GM12878 (cell line): ENCODE results near the gene DELE1. TPM values are rescaled to one million over a fixed set of nuclear protein-coding genes. Genes with fewer than 3 reads are reported as not detected.

Source experiments
- ATAC-seq: fragments of 200-7000 bp; cut with Tn5 transposase; 3 replicates; pipeline ENCODE4 v1.9.1; 2020; ENCODE audit warnings: mild to moderate bottlenecking, moderate library complexity
- BruUV-seq: library from RNA; stranded (reverse); fragments of 400-500 nt; replicated peaks from 2 replicates; lab custom pipeline; 2021; lab: Mats Ljungman, UMichigan
- CTCF ChIA-PET: fragments of 300-600 bp; sonication (Branson Sonifier 250); formaldehyde crosslinking; extraction: SDS; loops from one replicate; lab custom pipeline; 2021; ENCODE audit warnings: inconsistent platforms; lab: Yijun Ruan, JAX
- POLR2A ChIA-PET: fragments of 350-600 bp; formaldehyde crosslinking; extraction: SDS; loops from one replicate; lab custom pipeline; 2021; ENCODE audit warnings: inconsistent platforms; lab: Charles Lee
- RAD21 ChIA-PET: fragments of 300-600 bp; sonication (Branson Sonifier 250); formaldehyde crosslinking; loops from one replicate; lab custom pipeline; 2023; ENCODE audit warnings: antibody characterized with exemption; ENCODE audit not compliant: unreplicated experiment; lab: Charles Lee
- SMC1A ChIA-PET: fragments of 300-600 bp; sonication (Branson Sonifier 250); formaldehyde crosslinking; loops from one replicate; lab custom pipeline; 2023; ENCODE audit not compliant: unreplicated experiment, uncharacterized antibody; lab: Charles Lee
- DNase-seq: peaks from one replicate; pipeline ENCODE4 v3.0.0-alpha.2; 2011; ENCODE audit warnings: low read depth, low spot score
- FAIRE-seq: peaks from 3 replicates; lab custom pipeline; 2011; peaks lifted over from hg19 to GRCh38; lab: Jason Lieb, UNC
- H2AFZ ChIP-seq: 2 replicates; pipeline ENCODE4 v1.6.0; 2011; ENCODE audit warnings: low read depth, low read length, control low read depth; ENCODE audit not compliant: control insufficient read depth
- H3K27ac ChIP-seq: 2 replicates; pipeline ENCODE4 v1.5.1; 2011; ENCODE audit warnings: control low read depth; ENCODE audit not compliant: control insufficient read depth, insufficient read depth
- H3K27me3 ChIP-seq, 2 experiments: replicated peaks in 1 of 2; 2 replicates each; pipeline versions ENCODE4 v1.6.0 to v1.6.1; 2011; ENCODE audit warnings: low read length in 1 of 2; ENCODE audit not compliant: control insufficient read depth in 2 of 2, insufficient read depth in 2 of 2
- H3K36me3 ChIP-seq, 2 experiments: 2 replicates each; pipeline ENCODE4 v1.5.1; 2011; ENCODE audit warnings: low read length in 1 of 2; ENCODE audit not compliant: control insufficient read depth in 2 of 2, insufficient read depth in 2 of 2
- H3K4me1 ChIP-seq: 2 replicates; pipeline ENCODE4 v1.6.1; 2011; ENCODE audit warnings: mild to moderate bottlenecking, low read length, moderate library complexity, mixed read lengths; ENCODE audit not compliant: control insufficient read depth, insufficient read depth
- H3K4me2 ChIP-seq: 2 replicates; pipeline ENCODE4 v1.6.0; 2011; ENCODE audit warnings: control low read depth; ENCODE audit not compliant: control insufficient read depth, insufficient read depth
- H3K4me3 ChIP-seq: fragments of 200-600 bp; sonication (generic); 2 replicates; pipeline ENCODE4 v1.5.1; 2016
- H3K79me2 ChIP-seq: 2 replicates; pipeline ENCODE4 v1.6.0; 2011; ENCODE audit warnings: low read length; ENCODE audit not compliant: control insufficient read depth, insufficient read depth
- H3K9ac ChIP-seq: 2 replicates; pipeline ENCODE4 v1.8.0; 2011; ENCODE audit warnings: low read length, control low read depth, mixed read lengths; ENCODE audit not compliant: control insufficient read depth, insufficient read depth
- H3K9me3 ChIP-seq: replicated peaks from 3 replicates; pipeline ENCODE4 v1.5.1; 2011; ENCODE audit warnings: mild to moderate bottlenecking, low read length; ENCODE audit not compliant: control insufficient read depth, insufficient read depth
- H4K20me1 ChIP-seq: 2 replicates; pipeline ENCODE4 v1.6.0; 2011; ENCODE audit not compliant: control insufficient read depth, insufficient read depth
- ATF7 ChIP-seq: fragments of 450-650 bp; IDR thresholded peaks from 2 replicates; pipeline ENCODE4 v1.6.1; 2016; ENCODE audit warnings: low read depth, mild to moderate bottlenecking
- CBX3 ChIP-seq: fragments of 200-600 bp; sonication (generic); IDR thresholded peaks from 2 replicates; pipeline ENCODE4 v1.6.1; 2016; ENCODE audit warnings: low read depth, borderline replicate concordance
- EP300 ChIP-seq, 2 experiments: fragments of 150-350 bp in 1 of 2; IDR thresholded peaks; 2 replicates each; pipeline ENCODE4 v1.6.1; 2011 to 2012; ENCODE audit warnings: low read depth in 2 of 2, low read length in 2 of 2, borderline replicate concordance in 1 of 2, improper control_type of control experiment in 1 of 2, inconsistent platforms in 1 of 2; ENCODE audit not compliant: control insufficient read depth in 1 of 2
- ETV6 ChIP-seq, 2 experiments: fragments of 450-650 bp in 1 of 2; IDR thresholded peaks in 1 of 2; conservative IDR thresholded peaks in 1 of 2; 2 replicates each; pipeline ENCODE4 v1.6.1; 2014; ENCODE audit warnings: antibody characterized with exemption in 1 of 2, borderline replicate concordance in 1 of 2, low read depth in 1 of 2, mild to moderate bottlenecking in 1 of 2, moderate library complexity in 1 of 2
- GATAD2B ChIP-seq: fragments of 450-650 bp; conservative IDR thresholded peaks from 2 replicates; pipeline ENCODE4 v1.6.1; 2017; ENCODE audit warnings: low read depth, mild to moderate bottlenecking, moderate library complexity
- NR2C1 ChIP-seq: fragments of 450-650 bp; IDR thresholded peaks from 2 replicates; pipeline ENCODE4 v1.6.1; 2017; ENCODE audit warnings: antibody characterized with exemption, mild to moderate bottlenecking, moderate library complexity
- NR2F1 ChIP-seq: fragments of 450-650 bp; conservative IDR thresholded peaks from 2 replicates; pipeline ENCODE4 v1.6.1; 2017; ENCODE audit warnings: mild to moderate bottlenecking
- PAX8 ChIP-seq: fragments of 450-650 bp; IDR thresholded peaks from 2 replicates; pipeline ENCODE4 v1.6.1; 2017; ENCODE audit warnings: mild to moderate bottlenecking, moderate library complexity
- RELA ChIP-seq: fragments of 450-650 bp; IDR thresholded peaks from 2 replicates; pipeline ENCODE4 v1.8.0; 2014; ENCODE audit warnings: borderline replicate concordance; ENCODE audit not compliant: partially characterized antibody
- TBL1XR1 ChIP-seq: IDR thresholded peaks from 2 replicates; pipeline ENCODE4 v1.6.1; 2012; ENCODE audit warnings: low read depth, low read length, improper control_type of control experiment
- ZSCAN29 ChIP-seq: fragments of 450-650 bp; IDR thresholded peaks from 2 replicates; pipeline ENCODE4 v1.6.1; 2017; ENCODE audit warnings: mild to moderate bottlenecking, moderate library complexity
- WGBS: methylation state at CpG from one replicate; pipeline ENCODE4 v1.1.6; 2016; ENCODE audit warnings: low lambda C conversion rate; ENCODE audit not compliant: insufficient replicate concordance, insufficient coverage; ENCODE audit errors: missing lambda C conversion rate; 5-methylcytosine and 5-hydroxymethylcytosine counted together
- in situ Hi-C: fragments of 300-500 bp; cut with MboI; formaldehyde crosslinking; loops from 9 replicates; pipeline ENCODE4 v1.14.3; 2018; ENCODE audit warnings: mixed read lengths
- intact Hi-C: fragments of 100-400 bp; cut with micrococcal nuclease; formaldehyde crosslinking; loops from one replicate; pipeline ENCODE4 v1.14.2; 2022; ENCODE audit not compliant: unreplicated experiment
- polyA plus RNA-seq, 11 experiments: library from polyadenylated mRNA; depleted of rRNA in 4 of 11; unstranded in 6 of 11; stranded (reverse) in 5 of 11; fragments of >200 nt; fragmentation: Nextera tagmentation in 4 of 11; fragmentation: Illumina TruSeq in 1 of 11; extraction: Ambion mirVana in 4 of 11; extraction: Trizol in 1 of 11; gene quantifications; 1 replicate in 1 of 11; 2 replicates in 10 of 11; pipeline versions ENCODE4 v1.2.1 to v1.2.3, GENCODE V29; 2011 to 2016; ENCODE audit warnings: inconsistent platforms in 2 of 11, missing spikeins in 2 of 11, low read depth in 1 of 11
- total RNA-seq, 4 experiments: library from RNA; depleted of rRNA in 3 of 4; stranded (reverse); fragments of >200 nt in 3 of 4; fragmentation: Illumina TruSeq in 1 of 4; extraction: Trizol in 1 of 4; gene quantifications; 2 replicates each; pipeline versions ENCODE4 v1.2.1 to v1.2.3, GENCODE V29; 2013 to 2021
- TF ChIP-seq, protein P1 (sequence below), 3 experiments: IDR thresholded peaks in 2 of 3; conservative IDR thresholded peaks in 1 of 3; 2 replicates each; pipeline ENCODE4 v1.5.1; 2011; ENCODE audit warnings: low read depth in 3 of 3, low read length in 3 of 3, mild to moderate bottlenecking in 3 of 3, control low read depth in 2 of 3, moderate library complexity in 2 of 3, inconsistent platforms in 1 of 3, mixed read lengths in 1 of 3; ENCODE audit not compliant: control insufficient read depth in 2 of 3, insufficient read depth in 1 of 3; ENCODE audit errors: extremely low read depth in 1 of 3
- TF ChIP-seq, protein P2 (sequence below): IDR thresholded peaks from 2 replicates; pipeline ENCODE4 v1.6.1; 2011; ENCODE audit warnings: mild to moderate bottlenecking, low read depth, low read length, moderate library complexity; ENCODE audit not compliant: insufficient replicate concordance

Gene DELE1
- total and polyA plus RNA-seq, 10 of the 15 experiments (the other 5 are each of a cell fraction or from before 2014, with no cell fraction given): 18.9 to 71.4 (median 47.6) TPM

DNA sequence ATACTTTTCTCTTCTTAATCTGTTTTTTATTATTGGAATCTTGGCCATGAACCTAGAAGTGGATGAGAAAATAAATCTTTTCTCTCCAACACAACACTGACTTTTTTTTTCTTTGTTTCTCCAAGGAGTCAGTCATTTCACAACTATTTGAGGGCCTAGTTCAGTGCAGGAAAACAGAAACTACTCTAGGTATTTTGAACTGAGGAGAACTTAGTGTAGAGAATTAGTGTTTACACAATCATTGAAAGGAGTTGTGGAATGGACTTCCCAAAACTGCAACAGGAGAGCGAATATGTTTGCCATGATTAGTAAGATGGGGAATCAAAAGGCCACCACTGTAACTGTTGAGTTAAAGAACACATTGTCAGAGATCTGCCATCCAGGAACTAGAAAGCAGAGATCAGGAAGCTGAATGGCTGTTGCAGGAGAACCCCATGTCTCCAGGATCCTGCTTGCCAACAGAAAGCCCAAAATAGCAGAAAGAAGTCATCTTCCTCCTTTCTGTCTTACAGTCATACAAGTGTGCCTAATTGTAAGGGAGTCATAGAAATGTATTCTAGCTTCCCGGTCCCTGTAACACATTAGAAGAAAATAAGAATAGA, 25.1 kb upstream of the DELE1 start (continued):
- TF ChIP-seq, protein P1, sequence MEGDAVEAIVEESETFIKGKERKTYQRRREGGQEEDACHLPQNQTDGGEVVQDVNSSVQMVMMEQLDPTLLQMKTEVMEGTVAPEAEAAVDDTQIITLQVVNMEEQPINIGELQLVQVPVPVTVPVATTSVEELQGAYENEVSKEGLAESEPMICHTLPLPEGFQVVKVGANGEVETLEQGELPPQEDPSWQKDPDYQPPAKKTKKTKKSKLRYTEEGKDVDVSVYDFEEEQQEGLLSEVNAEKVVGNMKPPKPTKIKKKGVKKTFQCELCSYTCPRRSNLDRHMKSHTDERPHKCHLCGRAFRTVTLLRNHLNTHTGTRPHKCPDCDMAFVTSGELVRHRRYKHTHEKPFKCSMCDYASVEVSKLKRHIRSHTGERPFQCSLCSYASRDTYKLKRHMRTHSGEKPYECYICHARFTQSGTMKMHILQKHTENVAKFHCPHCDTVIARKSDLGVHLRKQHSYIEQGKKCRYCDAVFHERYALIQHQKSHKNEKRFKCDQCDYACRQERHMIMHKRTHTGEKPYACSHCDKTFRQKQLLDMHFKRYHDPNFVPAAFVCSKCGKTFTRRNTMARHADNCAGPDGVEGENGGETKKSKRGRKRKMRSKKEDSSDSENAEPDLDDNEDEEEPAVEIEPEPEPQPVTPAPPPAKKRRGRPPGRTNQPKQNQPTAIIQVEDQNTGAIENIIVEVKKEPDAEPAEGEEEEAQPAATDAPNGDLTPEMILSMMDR (IDR thresholded peaks at IDR 0.05 in 2 of 3, conservative IDR thresholded peaks at IDR 0.05 in 1 of 3; ENCODE audit: control insufficient read depth in 2 of 3, extremely low read depth in 1 of 3, insufficient read depth in 1 of 3, low read depth in 3 of 3, low read length in 3 of 3): no peak
- TF ChIP-seq TBL1XR1 (no peak), PAX8 (no peak), CBX3 (no peak), NR2F1 (no peak)
- TF ChIP-seq, all 136 proteins: peak for 0

DNA sequence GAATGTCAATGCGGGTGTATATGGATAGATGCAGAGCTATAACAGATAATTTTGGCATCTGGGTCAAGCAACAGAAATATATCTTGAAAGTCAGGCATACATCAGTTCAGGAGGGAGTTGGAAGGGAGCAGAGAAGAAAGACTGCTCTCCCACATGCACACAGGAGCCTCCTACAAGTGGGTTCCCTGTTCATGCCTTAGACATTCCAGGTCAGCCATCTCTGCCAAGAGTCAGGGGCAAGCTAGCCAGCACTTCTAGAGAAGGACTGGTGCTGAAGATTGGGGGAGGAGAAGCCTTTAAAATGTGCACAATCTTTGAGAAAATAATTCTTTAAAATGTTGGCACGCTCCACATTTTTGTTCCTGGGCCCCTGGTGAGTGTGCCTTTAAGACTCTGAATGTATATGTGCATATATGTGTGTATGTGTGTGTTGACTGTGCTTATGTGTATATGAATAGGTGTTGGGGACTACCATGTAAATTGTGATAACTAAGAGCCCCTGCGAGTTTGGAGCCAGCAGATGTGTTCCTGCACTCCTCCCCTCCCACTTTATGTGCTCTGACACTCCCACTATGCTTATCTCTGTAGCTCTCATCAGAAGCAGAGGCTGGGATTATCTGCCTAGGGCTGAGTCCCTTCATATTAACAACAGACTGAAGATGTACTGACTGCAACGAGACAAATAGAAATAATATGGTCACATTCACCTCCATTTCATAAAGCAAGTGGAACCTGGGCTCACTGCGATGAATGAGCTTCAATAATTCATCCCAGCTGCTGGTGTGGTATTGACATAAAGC, 21.5 kb upstream of the DELE1 start:
- Histone ChIP-seq H3K9ac (no peak overlapping the region), H3K9me3 (no peaks in the 10 kb centered on the region), H3K4me3 (no peak overlapping the region), H3K4me2 (no peak overlapping the region), H3K4me1 (no peaks in the 10 kb centered on the region), H3K36me3 (no peaks in the 10 kb centered on the region), H2AFZ (no peak overlapping the region), H3K27ac (no peak overlapping the region), H3K27me3 (no peaks in the 10 kb centered on the region; a peak in 2 of 4 replicates), H3K79me2 (no peaks in the 10 kb centered on the region), H4K20me1 (no peaks in the 10 kb centered on the region)
- intact Hi-C loops (no loop called here), in situ Hi-C loops (no loop called here)
- ChIA-PET POLR2A (no interaction called here), CTCF (interaction anchor here (1.0 kb wide), 1 partner anchor 39 kb away, joined by 4 read pairs; no protein-coding TSS in a partner anchor), SMC1A (no interaction called here), RAD21 (no interaction called here)
- FAIRE-seq: no peak
- TF ChIP-seq ATF7 (no peak), EP300 (IDR thresholded peaks at IDR 0.05; ENCODE audit: borderline replicate concordance in 1 of 2, control insufficient read depth in 1 of 2, low read depth in 2 of 2, low read length in 2 of 2) (no peak), ZSCAN29 (no peak), ETV6 (conservative IDR thresholded peaks at IDR 0.05 in 1 of 2, IDR thresholded peaks at IDR 0.05 in 1 of 2; ENCODE audit: borderline replicate concordance in 1 of 2, low read depth in 1 of 2) (no peak), RELA (no peak), GATAD2B (no peak), NR2C1 (no peak)
- TF ChIP-seq, protein P2, sequence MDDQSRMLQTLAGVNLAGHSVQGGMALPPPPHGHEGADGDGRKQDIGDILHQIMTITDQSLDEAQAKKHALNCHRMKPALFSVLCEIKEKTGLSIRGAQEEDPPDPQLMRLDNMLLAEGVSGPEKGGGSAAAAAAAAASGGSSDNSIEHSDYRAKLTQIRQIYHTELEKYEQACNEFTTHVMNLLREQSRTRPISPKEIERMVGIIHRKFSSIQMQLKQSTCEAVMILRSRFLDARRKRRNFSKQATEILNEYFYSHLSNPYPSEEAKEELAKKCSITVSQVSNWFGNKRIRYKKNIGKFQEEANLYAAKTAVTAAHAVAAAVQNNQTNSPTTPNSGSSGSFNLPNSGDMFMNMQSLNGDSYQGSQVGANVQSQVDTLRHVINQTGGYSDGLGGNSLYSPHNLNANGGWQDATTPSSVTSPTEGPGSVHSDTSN: no peak
- BruUV-seq: no TSS peak
- 17% methylated on average over 5 of the region's 5 CpGs for WGBS
- no peak for DNase-seq
- no peak for ATAC-seq
